Tibial nerve (tissue), 4 donors: Measurements from ENCODE around the gene PAQR4.

ENCODE experiments used
- CTCF ChIP-seq, 5 experiments: fragments of 200-600 bp in 3 of 5; fragments of 450-650 bp in 2 of 5; sonication (generic) in 3 of 5; IDR thresholded peaks; one replicate each; pipeline ENCODE4 v1.5.1; 2016 to 2019; ENCODE audit warnings: antibody characterized with exemption in 5 of 5, mild to moderate bottlenecking in 3 of 5, moderate library complexity in 2 of 5
- EP300 ChIP-seq, 2 donors: sonication (generic); formaldehyde crosslinking; IDR thresholded peaks; one replicate each; pipeline ENCODE4 v1.6.1; 2017; ENCODE audit warnings: antibody characterized with exemption in 2 of 2, mild to moderate bottlenecking in 1 of 2
- POLR2A ChIP-seq, 2 donors: fragments of 450-650 bp; IDR thresholded peaks; one replicate each; pipeline ENCODE4 v1.6.1; 2017; ENCODE audit warnings: antibody characterized with exemption in 2 of 2, mild to moderate bottlenecking in 2 of 2, moderate library complexity in 2 of 2

- no peak for TF ChIP-seq POLR2A (IDR thresholded peaks at IDR 0.05)
- no peak for TF ChIP-seq CTCF (IDR thresholded peaks at IDR 0.05)
- TF ChIP-seq EP300 (IDR thresholded peaks at IDR 0.05), result no peak
Measured at GRCh38 chr16:3007059-3007956, 38.2 kb downstream of the PAQR4 start.
